ENCODE data around the gene TIMM17B.
"Not testable (repeated sequence)": the region's sequence is repeated elsewhere in the genome, so short reads cannot be mapped to it uniquely, and the experiment has no call there.

- TF ChIP-seq, protein P1, sequence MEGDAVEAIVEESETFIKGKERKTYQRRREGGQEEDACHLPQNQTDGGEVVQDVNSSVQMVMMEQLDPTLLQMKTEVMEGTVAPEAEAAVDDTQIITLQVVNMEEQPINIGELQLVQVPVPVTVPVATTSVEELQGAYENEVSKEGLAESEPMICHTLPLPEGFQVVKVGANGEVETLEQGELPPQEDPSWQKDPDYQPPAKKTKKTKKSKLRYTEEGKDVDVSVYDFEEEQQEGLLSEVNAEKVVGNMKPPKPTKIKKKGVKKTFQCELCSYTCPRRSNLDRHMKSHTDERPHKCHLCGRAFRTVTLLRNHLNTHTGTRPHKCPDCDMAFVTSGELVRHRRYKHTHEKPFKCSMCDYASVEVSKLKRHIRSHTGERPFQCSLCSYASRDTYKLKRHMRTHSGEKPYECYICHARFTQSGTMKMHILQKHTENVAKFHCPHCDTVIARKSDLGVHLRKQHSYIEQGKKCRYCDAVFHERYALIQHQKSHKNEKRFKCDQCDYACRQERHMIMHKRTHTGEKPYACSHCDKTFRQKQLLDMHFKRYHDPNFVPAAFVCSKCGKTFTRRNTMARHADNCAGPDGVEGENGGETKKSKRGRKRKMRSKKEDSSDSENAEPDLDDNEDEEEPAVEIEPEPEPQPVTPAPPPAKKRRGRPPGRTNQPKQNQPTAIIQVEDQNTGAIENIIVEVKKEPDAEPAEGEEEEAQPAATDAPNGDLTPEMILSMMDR (IDR thresholded peaks at IDR 0.05): not testable (repeated sequence)
- TF ChIP-seq POLR2A (IDR thresholded peaks at IDR 0.05): not testable (repeated sequence)
Measured at GRCh38 chrX:48876944-48877343, 20.6 kb downstream of the TIMM17B start.
